GM12891 (cell line): ENCODE data around the gene ARRDC2.

Experiments used
- PAX5 ChIP-seq: IDR thresholded peaks from 2 replicates; pipeline ENCODE4 v1.6.1; 2011; ENCODE audit warnings: low read length, moderate library complexity, mild to moderate bottlenecking; ENCODE audit not compliant: insufficient read depth, severe bottlenecking
- POLR2A ChIP-seq: IDR thresholded peaks from 2 replicates; pipeline ENCODE4 v1.6.1; 2011; ENCODE audit warnings: low read depth, low read length, control low read depth
- POLR2AphosphoS5 ChIP-seq: IDR thresholded peaks from 2 replicates; pipeline ENCODE4 v1.6.1; 2011; ENCODE audit warnings: low read depth, low read length, control low read depth

GRCh38 chr19:18009412-18010066 lies 1.6 kb downstream of the ARRDC2 start:
- no peak for TF ChIP-seq POLR2AphosphoS5
- no peak for TF ChIP-seq POLR2A
- no peak for TF ChIP-seq PAX5
